ENCODE data around the gene CYP27B1.

The CYP27B1 gene

GRCh38 chr12:57729321-57729844 is 37.5 kb downstream of the CYP27B1 start:
- no peak overlapping the region for H3K27ac ChIP-seq
- no peak overlapping the region for H3K9ac ChIP-seq
- no peak overlapping the region for H3K4me3 ChIP-seq (IDR thresholded peaks at IDR 0.05; ENCODE audit: insufficient read depth, low read depth, low read length)
- no peak overlapping the region for H2AFZ ChIP-seq (ENCODE audit: low read depth)
- no peaks in the 10 kb centered on the region for H3K4me1 ChIP-seq (ENCODE audit: low read depth, poor library complexity, severe bottlenecking)
- TF ChIP-seq, protein P1, sequence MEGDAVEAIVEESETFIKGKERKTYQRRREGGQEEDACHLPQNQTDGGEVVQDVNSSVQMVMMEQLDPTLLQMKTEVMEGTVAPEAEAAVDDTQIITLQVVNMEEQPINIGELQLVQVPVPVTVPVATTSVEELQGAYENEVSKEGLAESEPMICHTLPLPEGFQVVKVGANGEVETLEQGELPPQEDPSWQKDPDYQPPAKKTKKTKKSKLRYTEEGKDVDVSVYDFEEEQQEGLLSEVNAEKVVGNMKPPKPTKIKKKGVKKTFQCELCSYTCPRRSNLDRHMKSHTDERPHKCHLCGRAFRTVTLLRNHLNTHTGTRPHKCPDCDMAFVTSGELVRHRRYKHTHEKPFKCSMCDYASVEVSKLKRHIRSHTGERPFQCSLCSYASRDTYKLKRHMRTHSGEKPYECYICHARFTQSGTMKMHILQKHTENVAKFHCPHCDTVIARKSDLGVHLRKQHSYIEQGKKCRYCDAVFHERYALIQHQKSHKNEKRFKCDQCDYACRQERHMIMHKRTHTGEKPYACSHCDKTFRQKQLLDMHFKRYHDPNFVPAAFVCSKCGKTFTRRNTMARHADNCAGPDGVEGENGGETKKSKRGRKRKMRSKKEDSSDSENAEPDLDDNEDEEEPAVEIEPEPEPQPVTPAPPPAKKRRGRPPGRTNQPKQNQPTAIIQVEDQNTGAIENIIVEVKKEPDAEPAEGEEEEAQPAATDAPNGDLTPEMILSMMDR (conservative IDR thresholded peaks at IDR 0.05; ENCODE audit: low read depth, low read length), result no peak
- no peaks in the 10 kb centered on the region for H4K20me1 ChIP-seq (ENCODE audit: insufficient read depth)
- no peaks in the 10 kb centered on the region for H3K36me3 ChIP-seq (ENCODE audit: insufficient read depth)
- no peak overlapping the region for H3K4me2 ChIP-seq
- H3K27me3 ChIP-seq (ENCODE audit: insufficient read depth, low read depth), result peaks cover 19% of the 10 kb centered on the region; the same call in 1 of the 2 replicates
- H3K79me2 ChIP-seq (ENCODE audit: insufficient read depth, low read depth), result no peaks in the 10 kb centered on the region

GRCh38 chr12:57727758-57728395 is 39.0 kb downstream of the CYP27B1 start:
- Histone ChIP-seq H4K20me1 (ENCODE audit: insufficient read depth) (no peaks in the 10 kb centered on the region), H3K9ac (no peak overlapping the region), H2AFZ (ENCODE audit: low read depth) (no peak overlapping the region), H3K4me3 (IDR thresholded peaks at IDR 0.05; ENCODE audit: insufficient read depth, low read depth, low read length) (no peak overlapping the region), H3K79me2 (ENCODE audit: insufficient read depth, low read depth) (no peaks in the 10 kb centered on the region), H3K36me3 (ENCODE audit: insufficient read depth) (no peaks in the 10 kb centered on the region), H3K27ac (no peak overlapping the region), H3K27me3 (ENCODE audit: insufficient read depth, low read depth) (peaks cover 17% of the 10 kb centered on the region; the same call in 1 of the 2 replicates), H3K4me2 (no peak overlapping the region), H3K4me1 (ENCODE audit: low read depth, poor library complexity, severe bottlenecking) (no peaks in the 10 kb centered on the region)
- TF ChIP-seq, protein P1 (conservative IDR thresholded peaks at IDR 0.05; ENCODE audit: low read depth, low read length), result no peak

- H3K4me3 ChIP-seq (IDR thresholded peaks at IDR 0.05; ENCODE audit: insufficient read depth, low read depth, low read length), result no peak overlapping the region
- TF ChIP-seq, protein P1 (conservative IDR thresholded peaks at IDR 0.05; ENCODE audit: low read depth, low read length), result no peak
- no peak overlapping the region for H2AFZ ChIP-seq (ENCODE audit: low read depth)
- no peak overlapping the region for H3K4me2 ChIP-seq
- H4K20me1 ChIP-seq (ENCODE audit: insufficient read depth), result no peaks in the 10 kb centered on the region
- peaks cover 17% of the 10 kb centered on the region; the same call in 1 of the 2 replicates for H3K27me3 ChIP-seq (ENCODE audit: insufficient read depth, low read depth)
- no peaks in the 10 kb centered on the region for H3K36me3 ChIP-seq (ENCODE audit: insufficient read depth)
- H3K79me2 ChIP-seq (ENCODE audit: insufficient read depth, low read depth), result no peaks in the 10 kb centered on the region
- no peak overlapping the region for H3K27ac ChIP-seq
- H3K4me1 ChIP-seq (ENCODE audit: low read depth, poor library complexity, severe bottlenecking), result no peaks in the 10 kb centered on the region
- no peak overlapping the region for H3K9ac ChIP-seq
Measured at GRCh38 chr12:57726884-57727757, 39.8 kb downstream of the CYP27B1 start.

- H2AFZ ChIP-seq (ENCODE audit: low read depth), result no peak overlapping the region
- TF ChIP-seq, protein P1 (conservative IDR thresholded peaks at IDR 0.05; ENCODE audit: low read depth, low read length), result peak; percentile 63
- no peaks in the 10 kb centered on the region for H3K4me1 ChIP-seq (ENCODE audit: low read depth, poor library complexity, severe bottlenecking)
- no peaks in the 10 kb centered on the region for H4K20me1 ChIP-seq (ENCODE audit: insufficient read depth)
- no peaks in the 10 kb centered on the region for H3K36me3 ChIP-seq (ENCODE audit: insufficient read depth)
- peaks cover 14% of the 10 kb centered on the region; the same call in 1 of the 2 replicates for H3K27me3 ChIP-seq (ENCODE audit: insufficient read depth, low read depth)
- no peak overlapping the region for H3K4me3 ChIP-seq (IDR thresholded peaks at IDR 0.05; ENCODE audit: insufficient read depth, low read depth, low read length)
- no peak overlapping the region for H3K9ac ChIP-seq
- no peak overlapping the region for H3K4me2 ChIP-seq
- no peak overlapping the region for H3K27ac ChIP-seq
- no peaks in the 10 kb centered on the region for H3K79me2 ChIP-seq (ENCODE audit: insufficient read depth, low read depth)
Measured at GRCh38 chr12:57726151-57726883, 40.6 kb downstream of the CYP27B1 start.
